HG03103 (cell line): ENCODE results near the gene ARL13A.
"Not testable (repeated sequence)": the region's sequence is repeated elsewhere in the genome, so short reads cannot be mapped to it uniquely, and the experiment has no call there.

Experiments
- ATAC-seq: cut with Tn5 transposase; IDR thresholded peaks from one replicate; pipeline ENCODE4 v1.9.1; 2021; ENCODE audit warnings: low read depth; ENCODE audit not compliant: unreplicated experiment

ARL13A gene

GRCh38 chrX:100984818-100985217 is 15.3 kb downstream of the ARL13A start:
- ATAC-seq = no peak

- ATAC-seq = no peak
Measured at GRCh38 chrX:100990139-100990538, 20.6 kb downstream of the ARL13A start.

DNA sequence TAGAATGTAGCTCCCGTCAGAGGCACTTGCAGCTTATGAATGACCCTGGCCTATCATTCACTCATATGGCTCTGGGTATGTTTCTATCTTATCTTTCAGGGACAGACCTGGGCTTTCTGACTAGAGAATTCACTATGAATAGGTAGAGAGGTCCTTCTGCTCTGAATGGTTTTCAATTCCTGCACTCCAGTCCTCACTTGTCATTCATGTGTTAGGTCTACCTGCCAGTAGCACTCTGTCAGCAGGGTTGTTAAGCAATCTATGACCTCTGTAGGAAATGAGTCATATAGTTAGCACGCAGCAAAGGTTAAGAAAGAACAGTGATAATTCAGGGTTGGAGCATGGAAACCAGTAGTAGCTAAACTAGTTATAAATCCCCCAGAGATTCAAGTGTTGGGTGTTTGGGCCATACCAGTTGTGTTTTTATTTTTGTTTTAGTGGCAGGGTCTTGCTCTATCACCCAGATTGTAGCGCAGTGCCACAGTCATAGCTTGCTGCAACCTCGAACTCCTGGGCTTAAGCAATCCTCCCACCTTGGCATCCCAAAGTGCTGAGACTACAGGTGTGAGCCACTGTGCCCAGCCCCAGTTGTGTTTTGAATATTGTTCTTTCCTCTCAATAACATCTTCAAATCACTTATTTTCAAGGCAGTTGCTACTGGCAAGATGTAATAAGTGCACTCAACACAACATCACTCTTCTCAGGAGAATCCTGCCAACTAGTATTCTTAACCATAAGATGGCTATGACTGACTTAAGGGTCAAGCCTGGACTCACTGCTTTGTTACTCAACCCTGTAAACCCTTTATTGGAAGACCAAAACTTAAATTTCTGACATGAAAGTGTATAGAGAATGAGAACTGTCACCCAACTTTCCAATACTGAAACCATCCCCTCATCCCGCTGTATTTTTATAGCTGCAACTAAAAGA is 25.1 kb downstream of the ARL13A start:
- ATAC-seq = peak; percentile 95

GRCh38 chrX:100995469-100995868 is 26.0 kb downstream of the ARL13A start:
- ATAC-seq = no peak

DNA sequence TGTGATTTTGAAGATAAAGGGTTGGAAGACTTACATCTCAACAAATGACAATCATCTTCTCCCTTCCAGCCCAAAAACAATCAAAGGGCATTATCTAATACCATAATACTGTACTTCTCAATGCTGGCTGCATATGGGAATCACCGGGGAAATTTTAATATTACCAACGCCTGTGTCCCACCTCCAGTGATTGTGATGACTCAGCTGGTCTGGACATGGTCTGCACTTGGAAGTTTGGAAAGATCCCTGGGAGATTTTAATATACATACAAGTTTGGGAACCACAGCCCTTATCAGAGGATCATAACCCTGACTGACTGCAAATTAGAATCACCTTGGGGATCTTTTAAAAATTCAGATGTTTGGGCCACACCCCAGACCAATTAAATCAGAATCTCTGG is 29.9 kb downstream of the ARL13A start:
- ATAC-seq = no peak

- ATAC-seq = no peak
Measured at GRCh38 chrX:101009090-101009489, 39.6 kb downstream of the ARL13A start.

DNA sequence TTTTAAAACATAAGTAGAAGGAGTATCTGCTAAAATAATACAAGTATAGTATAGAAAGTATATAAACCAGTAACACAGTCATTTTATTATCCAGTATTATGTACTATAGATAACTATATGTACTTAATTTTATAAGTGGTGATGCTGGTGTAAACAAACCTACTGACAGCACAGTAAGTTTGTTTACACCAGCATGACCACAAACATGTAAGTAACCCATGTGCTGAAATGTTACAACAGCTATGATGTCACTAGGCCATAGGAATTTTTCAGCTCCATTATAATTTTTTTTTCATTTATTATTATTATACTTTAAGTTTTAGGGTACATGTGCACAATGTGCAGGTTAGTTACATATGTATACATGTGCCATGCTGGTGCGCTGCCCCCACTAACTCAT is 42.5 kb downstream of the ARL13A start:
- not testable (repeated sequence) for ATAC-seq

GRCh38 chrX:101022020-101022419 is 52.5 kb downstream of the ARL13A start:
- no peak for ATAC-seq

DNA sequence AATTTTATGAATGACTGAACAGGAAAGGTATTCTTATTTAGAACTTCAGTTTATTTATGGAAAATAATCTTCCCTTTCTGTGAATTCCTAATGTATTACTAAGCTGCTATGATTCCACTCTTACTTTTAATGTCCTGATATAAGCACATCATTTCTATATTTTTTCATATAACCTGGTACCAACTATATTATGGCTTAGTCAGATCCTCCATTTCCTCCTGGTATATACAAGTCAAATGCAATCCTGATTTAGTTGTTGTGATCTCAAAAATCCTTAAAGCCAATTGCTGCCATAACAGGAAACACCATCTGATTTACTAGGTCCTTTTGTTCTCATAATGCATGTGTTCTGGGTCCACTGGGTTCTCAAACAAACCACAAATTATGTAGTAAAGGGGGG is 55.6 kb downstream of the ARL13A start:
- no peak for ATAC-seq

- ATAC-seq = no peak
Measured at GRCh38 chrX:101028562-101028961, 59.1 kb downstream of the ARL13A start.

GRCh38 chrX:101029665-101030064 is 60.2 kb downstream of the ARL13A start:
- ATAC-seq = no peak

- ATAC-seq = no peak
Measured at GRCh38 chrX:101037231-101037630, 67.7 kb downstream of the ARL13A start.

- no peak for ATAC-seq
Measured at GRCh38 chrX:101040197-101040596, 70.7 kb downstream of the ARL13A start.
